OCI-LY7 (cell line): ENCODE data around the gene TTC31. TPM values are rescaled to one million over a fixed set of nuclear protein-coding genes. Genes with fewer than 3 reads are reported as not detected.
A peak's percentile ranks its signal among the peaks of the same experiment; 100 is the strongest.

ENCODE experiments used
- BruUV-seq: library from RNA; stranded (reverse); fragments of 400-500 nt; replicated peaks from 2 replicates; lab custom pipeline; 2021; lab: Mats Ljungman, UMichigan
- CTCF ChIA-PET: fragments of 300-600 bp; sonication (Branson Sonifier 250); formaldehyde crosslinking; loops from one replicate; lab custom pipeline; 2022; ENCODE audit warnings: antibody characterized with exemption; ENCODE audit not compliant: unreplicated experiment; lab: Charles Lee
- POLR2A ChIA-PET: fragments of 300-600 bp; sonication (Branson Sonifier 250); formaldehyde crosslinking; loops from one replicate; lab custom pipeline; 2022; ENCODE audit warnings: antibody characterized with exemption; lab: Charles Lee
- DNase-seq: peaks from one replicate; pipeline ENCODE4 v3.0.0-alpha.2; 2015; ENCODE audit warnings: low spot score
- H2AFZ ChIP-seq: fragments of 200-600 bp; sonication (generic), shearing (Covaris generic); 2 replicates; pipeline ENCODE4 v1.6.1; 2014; ENCODE audit warnings: mild to moderate bottlenecking, antibody characterized with exemption, low read length, moderate library complexity
- H3K27ac ChIP-seq: fragments of 200-600 bp; sonication (generic); 2 replicates; pipeline ENCODE4 v1.5.1; 2014; ENCODE audit warnings: mixed run types, low read depth, mild to moderate bottlenecking, moderate library complexity, low read length, inconsistent platforms; ENCODE audit not compliant: poor library complexity, severe bottlenecking
- H3K36me3 ChIP-seq: fragments of 200-600 bp; sonication (generic); 2 replicates; pipeline ENCODE4 v1.6.1; 2014; ENCODE audit warnings: mild to moderate bottlenecking, antibody characterized with exemption, low read length, moderate library complexity, mixed read lengths; ENCODE audit not compliant: insufficient read depth
- H3K4me1 ChIP-seq: fragments of 200-600 bp; sonication (generic); 2 replicates; pipeline ENCODE4 v1.5.1; 2014; ENCODE audit warnings: mild to moderate bottlenecking, low read length; ENCODE audit not compliant: insufficient read depth, poor library complexity, severe bottlenecking
- H3K4me2 ChIP-seq: fragments of 200-600 bp; sonication (generic); 2 replicates; pipeline ENCODE4 v1.6.1; 2014; ENCODE audit warnings: mild to moderate bottlenecking, low read length
- H3K4me3 ChIP-seq: fragments of 200-600 bp; sonication (generic); 2 replicates; pipeline ENCODE4 v1.5.1; 2014; ENCODE audit warnings: mild to moderate bottlenecking, low read depth, low read length; ENCODE audit not compliant: poor library complexity, severe bottlenecking
- H3K79me2 ChIP-seq: fragments of 200-600 bp; sonication (generic); 2 replicates; pipeline ENCODE4 v1.6.1; 2016; ENCODE audit warnings: low read depth, mild to moderate bottlenecking, low read length, moderate library complexity, mixed read lengths; ENCODE audit not compliant: insufficient read depth
- H3K9me2 ChIP-seq: fragments of 200-600 bp; sonication (generic); 2 replicates; pipeline ENCODE4 v1.6.1; 2016; ENCODE audit warnings: mild to moderate bottlenecking, low read length, mixed read lengths; ENCODE audit not compliant: insufficient read depth
- H3K9me3 ChIP-seq: fragments of 200-600 bp; sonication (generic); 2 replicates; pipeline ENCODE4 v1.6.1; 2014; ENCODE audit warnings: mild to moderate bottlenecking, mixed run types, low read length, mixed read lengths
- H4K20me1 ChIP-seq: fragments of 200-600 bp; sonication (generic); 2 replicates; pipeline ENCODE4 v1.6.1; 2014; ENCODE audit warnings: mild to moderate bottlenecking, antibody characterized with exemption, low read length, moderate library complexity, mixed read lengths; ENCODE audit not compliant: insufficient read depth
- EZH2phosphoT487 ChIP-seq: fragments of 200-600 bp; sonication (generic); IDR thresholded peaks from 2 replicates; pipeline ENCODE4 v1.6.1; 2018; ENCODE audit warnings: low read depth, borderline replicate concordance, mild to moderate bottlenecking, mixed run types, antibody characterized with exemption, low read length, moderate library complexity, mixed read lengths
- intact Hi-C: fragments of 100-400 bp; cut with micrococcal nuclease; formaldehyde crosslinking; loops from one replicate; pipeline ENCODE4 v1.10.0; 2022; ENCODE audit not compliant: unreplicated experiment
- total RNA-seq, 2 experiments: library from RNA; depleted of rRNA in 1 of 2; stranded (reverse); fragments of >200 nt in 1 of 2; shearing (Covaris generic) in 1 of 2; gene quantifications; 2 replicates each; pipeline ENCODE4 v1.2.3, GENCODE V29; 2014 to 2022
- TF ChIP-seq, protein P1 (sequence below): fragments of 200-600 bp; sonication (generic); conservative IDR thresholded peaks from 2 replicates; pipeline ENCODE4 v1.5.1; 2014; ENCODE audit warnings: mild to moderate bottlenecking, antibody characterized with exemption, low read length, moderate library complexity, mixed read lengths

TTC31 gene
- total RNA-seq, 2 experiments from 2014 or later, result 31.5 to 34.6 TPM

DNA sequence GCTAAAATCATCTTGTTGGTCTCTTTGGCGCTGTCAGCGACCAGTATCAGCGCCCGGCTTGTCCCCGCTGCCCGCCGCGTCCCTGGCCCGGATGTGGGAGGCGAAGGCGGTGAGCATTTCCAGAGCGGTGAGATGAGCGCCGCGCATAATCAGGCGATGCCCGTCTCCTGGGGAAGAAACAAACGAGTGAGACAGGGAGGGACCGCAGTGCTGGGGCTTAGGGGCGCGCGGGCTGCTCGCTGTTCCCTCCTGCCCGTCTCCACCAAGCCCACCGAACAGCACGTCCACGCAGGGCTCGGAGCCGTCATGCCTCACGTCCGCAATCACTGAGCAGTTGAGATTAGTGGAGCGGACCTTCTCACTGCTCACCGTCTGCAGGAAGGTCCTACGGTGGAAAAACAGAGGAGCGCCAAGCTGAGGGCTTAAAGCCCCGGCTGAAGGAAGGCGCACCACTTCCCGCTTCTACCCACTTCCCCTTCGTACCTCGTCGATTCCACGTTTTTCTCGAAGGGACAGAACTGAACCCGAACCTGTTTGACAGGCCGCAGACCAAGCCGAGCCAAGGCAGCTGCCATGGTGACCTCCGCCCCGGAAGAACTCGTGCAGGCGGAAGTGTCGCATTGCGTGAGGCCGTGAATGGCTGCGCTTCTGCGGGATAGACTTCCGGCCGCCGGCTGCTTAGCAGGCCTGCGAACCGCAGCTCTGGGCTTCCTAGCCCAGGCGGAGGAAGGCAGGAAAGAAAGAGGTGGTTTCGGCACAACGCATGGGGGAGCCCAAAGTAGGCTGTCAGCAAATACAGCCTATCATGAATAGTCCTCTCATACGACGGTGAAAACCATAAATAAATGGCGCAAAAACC lies 10.6 kb upstream of the TTC31 start, which contains the start of gene MRPL53:
Gene MRPL53 (minus strand): TSS at position 595 of the 859 bp plus-strand sequence. CDS start 20 bp downstream, at position 575.
- peak within 1 kb of the TSS; percentile 89 for H3K4me2 ChIP-seq

DNA sequence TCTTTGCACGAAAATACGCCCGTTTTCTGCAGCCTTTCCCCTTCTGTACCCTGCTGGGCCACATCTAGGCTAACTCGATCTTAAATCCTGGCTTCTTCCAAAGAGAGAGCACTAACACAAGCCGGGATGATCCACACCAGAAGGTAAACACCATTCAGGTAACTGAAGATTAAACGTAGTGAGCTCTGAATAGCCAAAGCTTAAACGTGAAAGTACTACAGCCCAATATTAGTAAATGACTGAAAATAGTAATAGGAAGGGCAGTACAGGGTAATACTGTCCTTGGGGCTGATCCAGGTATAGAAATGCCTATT lies 10.0 kb upstream of the TTC31 start:
- POLR2A ChIA-PET, result interaction anchor here (0.6 to 3.2 kb wide), 8 partner anchors 10 to 525 kb away, joined by 3 to 25 read pairs (median 4); partner anchors contain the start of genes AUP1, CCDC142, HTRA2 and TTC31
- Histone ChIP-seq H3K4me2 (peak overlapping the region; percentile 89), H3K9me3 (no peaks in the 10 kb centered on the region), H3K4me1 (peaks cover 16% of the 10 kb centered on the region), H3K27ac (peak overlapping the region; percentile 81), H2AFZ (peak overlapping the region; percentile 75), H3K79me2 (peaks cover 7% of the 10 kb centered on the region; the same call in 1 of the 2 replicates), H3K36me3 (peaks cover 31% of the 10 kb centered on the region), H3K9me2 (no peaks in the 10 kb centered on the region), H4K20me1 (no peaks in the 10 kb centered on the region), H3K4me3 (peak overlapping the region; percentile 85)
- CTCF ChIA-PET, result interaction anchor here (0.6 kb wide), 1 partner anchor 15 kb away, joined by 6 read pairs; the partner anchor contains the start of gene WBP1
- BruUV-seq, result TSS peak; percentile 95
- no peak for TF ChIP-seq EZH2phosphoT487
- TF ChIP-seq, protein P1, sequence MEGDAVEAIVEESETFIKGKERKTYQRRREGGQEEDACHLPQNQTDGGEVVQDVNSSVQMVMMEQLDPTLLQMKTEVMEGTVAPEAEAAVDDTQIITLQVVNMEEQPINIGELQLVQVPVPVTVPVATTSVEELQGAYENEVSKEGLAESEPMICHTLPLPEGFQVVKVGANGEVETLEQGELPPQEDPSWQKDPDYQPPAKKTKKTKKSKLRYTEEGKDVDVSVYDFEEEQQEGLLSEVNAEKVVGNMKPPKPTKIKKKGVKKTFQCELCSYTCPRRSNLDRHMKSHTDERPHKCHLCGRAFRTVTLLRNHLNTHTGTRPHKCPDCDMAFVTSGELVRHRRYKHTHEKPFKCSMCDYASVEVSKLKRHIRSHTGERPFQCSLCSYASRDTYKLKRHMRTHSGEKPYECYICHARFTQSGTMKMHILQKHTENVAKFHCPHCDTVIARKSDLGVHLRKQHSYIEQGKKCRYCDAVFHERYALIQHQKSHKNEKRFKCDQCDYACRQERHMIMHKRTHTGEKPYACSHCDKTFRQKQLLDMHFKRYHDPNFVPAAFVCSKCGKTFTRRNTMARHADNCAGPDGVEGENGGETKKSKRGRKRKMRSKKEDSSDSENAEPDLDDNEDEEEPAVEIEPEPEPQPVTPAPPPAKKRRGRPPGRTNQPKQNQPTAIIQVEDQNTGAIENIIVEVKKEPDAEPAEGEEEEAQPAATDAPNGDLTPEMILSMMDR, result no peak
- intact Hi-C loops, result no loop called here
- DNase-seq, result no peak

More for the DNA sequence above, 10.6 kb upstream of the TTC31 start, which contains the start of gene MRPL53:
- Histone ChIP-seq H3K9me3 (no peaks in the 10 kb centered on the region), H3K4me3 (peak within 1 kb of the TSS; percentile 85), H3K4me1 (peaks cover 16% of the 10 kb centered on the region), H3K79me2 (peaks cover 7% of the 10 kb centered on the region; the same call in 1 of the 2 replicates), H3K27ac (peak within 1 kb of the TSS; percentile 81), H3K36me3 (peaks cover 26% of the 10 kb centered on the region), H2AFZ (peak within 1 kb of the TSS; percentile 75), H3K9me2 (no peaks in the 10 kb centered on the region), H4K20me1 (no peaks in the 10 kb centered on the region)
- intact Hi-C loops, result no loop called here
- ChIA-PET POLR2A (interaction anchor here (1.3 to 3.2 kb wide), 5 partner anchors 11 to 60 kb away, joined by 3 to 25 read pairs (median 4); partner anchors contain the start of genes AUP1, CCDC142, HTRA2 and TTC31), CTCF (no interaction called here)
- peak; percentile 97 for DNase-seq
- TF ChIP-seq, protein P1, result 0 out of 2 replicates have a peak, but pooled peaks have one; percentile 20
- no peak for TF ChIP-seq EZH2phosphoT487
- BruUV-seq, result TSS peak; percentile 93
